GM12891 (cell line): ENCODE measurements around the gene SNX8.

Experiments
- DNase-seq: peaks from one replicate; pipeline ENCODE4 v3.0.0; 2011; ENCODE audit warnings: low spot score; ENCODE audit not compliant: insufficient read length
- FAIRE-seq: peaks from 2 replicates; lab custom pipeline; 2011; peaks lifted over from hg19 to GRCh38; lab: Jason Lieb, UNC
- PAX5 ChIP-seq: IDR thresholded peaks from 2 replicates; pipeline ENCODE4 v1.6.1; 2011; ENCODE audit warnings: low read length, moderate library complexity, mild to moderate bottlenecking; ENCODE audit not compliant: insufficient read depth, severe bottlenecking
- POLR2A ChIP-seq: IDR thresholded peaks from 2 replicates; pipeline ENCODE4 v1.6.1; 2011; ENCODE audit warnings: low read depth, low read length, control low read depth
- POLR2AphosphoS5 ChIP-seq: IDR thresholded peaks from 2 replicates; pipeline ENCODE4 v1.6.1; 2011; ENCODE audit warnings: low read depth, low read length, control low read depth
- POU2F2 ChIP-seq: IDR thresholded peaks from 2 replicates; pipeline ENCODE4 v1.6.1; 2011; ENCODE audit warnings: low read depth, mild to moderate bottlenecking, control low read depth, low read length, moderate library complexity
- SPI1 ChIP-seq: IDR thresholded peaks from 2 replicates; pipeline ENCODE4 v1.6.1; 2011; ENCODE audit warnings: low read depth, low read length, control low read depth
- TAF1 ChIP-seq: IDR thresholded peaks from 2 replicates; pipeline ENCODE4 v1.6.1; 2011; ENCODE audit warnings: low read depth, low read length, control low read depth

The SNX8 gene

DNA sequence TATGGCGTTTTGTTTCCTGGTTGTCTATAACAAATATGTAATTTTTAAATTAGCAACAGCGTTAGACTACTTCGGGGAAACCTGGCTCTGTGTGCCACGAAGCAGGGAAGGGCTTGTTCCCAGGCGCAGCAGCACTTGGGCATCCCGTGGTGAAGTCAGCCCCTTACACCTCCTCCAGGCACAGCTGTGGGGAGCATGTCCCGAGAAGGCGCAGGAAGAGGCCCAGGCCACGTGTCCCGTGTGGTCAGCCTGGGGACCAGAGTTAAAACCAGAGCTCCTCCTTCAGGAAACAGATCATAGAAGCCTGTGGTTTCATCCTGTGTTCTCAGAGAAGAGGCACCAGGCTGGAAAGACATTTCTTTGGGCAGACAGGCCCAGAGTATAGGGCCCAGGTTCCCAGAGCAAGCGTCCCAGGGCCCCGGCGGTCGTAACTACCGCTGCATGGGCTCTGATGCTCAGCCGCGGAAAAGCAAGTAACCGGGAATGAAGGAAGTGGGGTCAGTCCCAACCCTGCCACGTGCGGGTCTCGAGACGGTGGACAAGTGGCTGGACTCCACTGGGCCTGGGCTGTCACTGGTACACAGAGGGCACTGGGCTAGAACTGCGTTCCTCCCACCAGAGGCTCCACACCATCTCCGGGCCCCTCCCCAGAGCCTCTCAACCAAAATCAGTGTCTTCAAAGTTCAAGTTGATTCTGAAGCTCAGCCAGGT, 65.1 kb downstream of the SNX8 start:
- FAIRE-seq (peak; percentile 82), DNase-seq (peak; percentile 49)
- no peak for TF ChIP-seq PAX5
- peak; percentile 53; the same call in 1 of the 2 replicates for TF ChIP-seq POLR2A
- TF ChIP-seq SPI1: no peak
- TF ChIP-seq POLR2AphosphoS5: 0 out of 2 replicates have a peak, but pooled peaks have one; percentile 54
- TF ChIP-seq POU2F2: peak; percentile 53; the same call in 1 of the 2 replicates
- no peak for TF ChIP-seq TAF1

- DNase-seq (peak; percentile 63), FAIRE-seq (peak; percentile 45)
- TF ChIP-seq POU2F2 (0 out of 2 replicates have a peak, but pooled peaks have one; percentile 17), POLR2A (no peak)
Observed at GRCh38 chr7:2247141-2247995, 66.9 kb downstream of the SNX8 start.

DNA sequence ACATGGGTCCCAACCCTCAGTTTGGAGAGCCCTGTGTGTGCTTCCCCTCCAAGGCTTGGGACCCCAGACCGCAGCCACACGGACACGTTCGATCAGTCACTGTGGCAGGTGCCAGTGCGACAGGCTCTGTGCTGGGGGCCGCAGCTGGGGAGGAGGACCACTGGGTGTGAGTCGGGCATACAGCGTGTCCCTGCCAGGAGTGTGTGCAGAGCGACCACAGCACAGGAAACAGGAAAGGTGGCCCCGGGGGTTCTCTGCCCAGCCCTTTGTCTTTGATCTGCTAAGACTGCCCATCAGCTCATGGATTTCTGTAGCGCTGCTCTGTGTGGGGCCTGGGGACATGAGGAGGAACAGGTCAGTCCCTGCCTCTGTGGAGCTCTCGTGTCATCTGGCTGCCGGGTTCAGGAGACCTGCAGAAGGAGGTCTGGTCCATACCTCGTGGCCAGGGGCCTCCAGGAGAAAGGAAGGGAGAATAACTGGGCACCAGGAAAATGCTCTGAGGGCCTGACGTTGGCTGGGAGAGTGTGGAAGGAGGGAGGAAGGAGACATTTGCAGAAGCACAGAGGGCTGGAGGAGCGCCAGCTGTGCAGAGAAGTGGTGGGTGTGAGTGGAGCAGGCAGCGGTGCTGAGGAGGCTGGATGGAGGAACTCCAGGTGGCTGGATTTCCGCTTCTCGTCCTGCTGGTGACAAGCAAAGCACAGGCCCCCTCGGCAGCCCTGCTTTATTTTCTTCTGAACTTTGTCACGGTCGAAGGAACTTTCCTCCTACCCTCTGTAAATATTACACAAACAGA, 68.2 kb downstream of the SNX8 start:
- no peak for TF ChIP-seq PAX5
- peak; percentile 15; the same call in 1 of the 2 replicates for TF ChIP-seq POLR2AphosphoS5
- DNase-seq (no peak), FAIRE-seq (peak; percentile 38)

DNA sequence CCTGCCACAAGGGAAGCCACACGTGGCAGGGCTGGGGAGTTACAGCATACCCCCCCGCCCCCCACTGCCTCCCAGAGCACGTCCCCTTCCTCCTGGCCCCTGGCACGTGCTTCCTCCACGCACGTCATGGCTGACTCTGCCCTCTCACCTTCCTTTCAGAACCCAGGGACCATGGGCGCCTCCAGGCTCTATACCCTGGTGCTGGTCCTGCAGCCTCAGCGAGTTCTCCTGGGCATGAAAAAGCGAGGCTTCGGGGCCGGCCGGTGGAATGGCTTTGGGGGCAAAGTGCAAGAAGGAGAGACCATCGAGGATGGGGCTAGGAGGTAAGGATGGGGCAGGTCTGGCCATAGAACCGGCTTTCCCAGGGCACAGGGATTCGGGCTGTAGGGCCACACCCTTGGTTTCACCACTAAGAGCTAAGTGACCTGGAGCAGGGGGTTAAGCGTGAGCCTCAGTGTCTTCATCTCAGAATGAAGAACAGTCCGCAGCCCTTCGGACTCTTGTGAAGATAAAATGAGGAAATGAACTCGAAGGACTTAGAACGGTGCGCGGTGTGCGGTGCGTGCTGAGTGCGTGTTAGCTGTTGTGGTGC, 69.7 kb downstream of the SNX8 start:
- no peak for FAIRE-seq
- DNase-seq: no peak
- TF ChIP-seq POLR2A (0 out of 2 replicates have a peak, but pooled peaks have one; percentile 40), POLR2AphosphoS5 (no peak), PAX5 (no peak), SPI1 (peak; percentile 34; the same call in 1 of the 2 replicates), TAF1 (no peak), POU2F2 (no peak)

- FAIRE-seq: no peak
- TF ChIP-seq SPI1: no peak
- TF ChIP-seq POU2F2: no peak
- no peak for TF ChIP-seq POLR2AphosphoS5
- TF ChIP-seq TAF1: no peak
- no peak for TF ChIP-seq POLR2A
- no peak for TF ChIP-seq PAX5
- DNase-seq: no peak
Observed at GRCh38 chr7:2243458-2243857, 70.8 kb downstream of the SNX8 start.

DNA sequence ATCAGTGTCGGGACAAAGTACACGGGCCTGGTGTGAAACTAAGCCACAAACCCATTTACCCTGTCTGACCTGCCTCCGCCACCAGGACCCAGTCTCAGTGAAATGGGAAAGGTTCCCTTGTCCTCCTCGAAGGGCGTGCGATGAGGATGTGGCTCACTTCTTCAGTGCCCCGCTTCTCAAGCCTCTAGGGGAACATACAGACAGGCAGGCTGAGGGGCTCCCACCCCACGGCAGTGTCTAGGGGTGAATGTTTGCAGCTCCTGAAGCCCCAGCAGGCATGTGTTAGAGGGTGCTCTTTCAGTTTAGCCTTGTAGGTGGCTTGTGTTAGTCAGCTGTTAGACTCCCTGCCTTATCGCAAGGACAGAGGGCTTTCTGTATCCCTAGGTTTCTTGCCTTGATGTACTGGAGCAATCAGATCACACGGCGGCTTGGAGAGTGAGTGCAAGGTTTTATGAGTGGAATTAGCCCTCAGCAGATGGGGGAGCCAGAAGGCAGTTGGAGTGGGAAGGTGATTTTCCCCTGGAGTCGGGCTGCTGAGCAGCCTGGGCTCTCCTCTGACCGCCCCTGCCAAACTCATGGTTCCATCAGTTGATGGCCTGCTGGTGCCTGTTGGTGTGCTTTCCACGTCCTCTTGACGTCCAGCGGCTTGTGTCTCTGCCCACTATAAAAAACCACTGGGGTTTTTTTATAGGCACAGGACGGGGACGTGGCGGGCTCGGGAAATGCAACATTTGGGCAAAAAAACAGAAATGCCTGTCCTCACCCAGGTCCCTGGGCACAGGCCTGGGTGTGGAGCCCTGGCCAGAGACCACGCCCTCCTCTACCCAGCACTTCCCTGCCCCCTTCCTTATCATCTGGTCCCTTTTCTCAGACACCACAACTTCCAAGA, 71.5 kb downstream of the SNX8 start:
- no peak for TF ChIP-seq POLR2AphosphoS5
- no peak for TF ChIP-seq POLR2A
- TF ChIP-seq SPI1: no peak
- no peak for TF ChIP-seq TAF1
- TF ChIP-seq POU2F2: no peak
- no peak for TF ChIP-seq PAX5
- peak; percentile 80 for FAIRE-seq

DNA sequence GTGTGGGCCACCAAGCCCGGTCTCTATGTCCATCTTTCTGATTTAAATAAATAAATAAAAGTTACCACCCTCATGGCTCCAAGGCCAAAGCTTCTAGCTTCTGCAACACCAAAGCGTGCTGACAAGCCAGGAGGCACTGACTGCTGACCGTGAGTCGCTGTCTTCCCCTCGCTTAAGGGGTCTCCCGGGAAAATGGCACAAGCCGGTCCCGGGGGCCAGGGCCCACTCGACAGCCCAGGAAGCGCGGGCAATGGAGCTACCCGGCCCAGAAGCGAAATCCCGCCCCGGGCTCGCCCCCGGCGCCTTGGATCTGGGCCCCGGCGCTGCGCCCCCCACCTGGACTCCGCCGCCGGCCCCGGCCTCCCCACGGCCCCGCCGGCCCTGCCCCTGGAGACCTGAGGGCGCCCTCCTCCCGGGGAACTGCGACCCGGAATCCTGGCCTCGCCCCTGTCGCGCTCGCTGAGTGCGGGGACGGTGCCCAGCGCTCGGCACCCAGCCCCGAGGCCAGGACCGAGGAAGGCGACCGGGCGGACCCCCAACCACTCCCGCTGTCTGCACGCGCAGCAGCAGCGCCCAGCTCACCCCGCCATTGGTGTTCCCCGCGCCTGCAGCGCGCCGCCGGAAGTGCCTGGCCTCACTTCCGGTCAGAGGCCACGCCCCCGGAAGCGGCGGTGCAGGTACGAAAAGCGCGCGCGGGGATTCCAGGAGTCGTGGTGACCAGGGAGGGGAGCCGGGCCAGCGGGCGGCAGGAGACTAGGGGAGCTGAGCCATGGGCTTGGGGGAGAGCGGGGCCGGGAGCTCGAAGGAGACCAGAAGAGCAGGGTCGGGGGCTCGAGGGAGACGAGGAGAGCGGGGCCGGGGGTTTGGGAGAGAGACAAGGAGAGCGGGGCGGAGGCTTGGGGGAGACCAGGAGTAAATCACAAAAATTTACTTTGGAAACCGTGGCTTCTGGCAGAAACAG, 72.4 kb downstream of the SNX8 start, which contains the start of the genes MRM2 and NUDT1:
MRM2 (minus strand) TSS at position 626 of the 961 bp plus-strand sequence; CDS start at position 590, 36 bp downstream.
NUDT1 (plus strand) TSS at position 647 of the 961 bp plus-strand sequence. CDS start 2,349 bp downstream, outside the sequence.
- DNase-seq: peak; percentile 82
- TF ChIP-seq PAX5: no peak
- TF ChIP-seq POU2F2: peak; percentile 51
- TF ChIP-seq SPI1: no peak
- TF ChIP-seq TAF1: peak; percentile 96
- TF ChIP-seq POLR2A: peak; percentile 89
- TF ChIP-seq POLR2AphosphoS5: peak; percentile 91
- FAIRE-seq: peak; percentile 95

More for the DNA sequence above, 71.5 kb downstream of the SNX8 start:
- DNase-seq: no peak
